ENCODE results near the gene CCR9. TPM values are rescaled to one million over a fixed set of nuclear protein-coding genes. Genes with fewer than 3 reads are reported as not detected.

CCR9 gene
- total and polyA plus RNA-seq, 7 donors, result 0.55 TPM; not detected in 6

DNA sequence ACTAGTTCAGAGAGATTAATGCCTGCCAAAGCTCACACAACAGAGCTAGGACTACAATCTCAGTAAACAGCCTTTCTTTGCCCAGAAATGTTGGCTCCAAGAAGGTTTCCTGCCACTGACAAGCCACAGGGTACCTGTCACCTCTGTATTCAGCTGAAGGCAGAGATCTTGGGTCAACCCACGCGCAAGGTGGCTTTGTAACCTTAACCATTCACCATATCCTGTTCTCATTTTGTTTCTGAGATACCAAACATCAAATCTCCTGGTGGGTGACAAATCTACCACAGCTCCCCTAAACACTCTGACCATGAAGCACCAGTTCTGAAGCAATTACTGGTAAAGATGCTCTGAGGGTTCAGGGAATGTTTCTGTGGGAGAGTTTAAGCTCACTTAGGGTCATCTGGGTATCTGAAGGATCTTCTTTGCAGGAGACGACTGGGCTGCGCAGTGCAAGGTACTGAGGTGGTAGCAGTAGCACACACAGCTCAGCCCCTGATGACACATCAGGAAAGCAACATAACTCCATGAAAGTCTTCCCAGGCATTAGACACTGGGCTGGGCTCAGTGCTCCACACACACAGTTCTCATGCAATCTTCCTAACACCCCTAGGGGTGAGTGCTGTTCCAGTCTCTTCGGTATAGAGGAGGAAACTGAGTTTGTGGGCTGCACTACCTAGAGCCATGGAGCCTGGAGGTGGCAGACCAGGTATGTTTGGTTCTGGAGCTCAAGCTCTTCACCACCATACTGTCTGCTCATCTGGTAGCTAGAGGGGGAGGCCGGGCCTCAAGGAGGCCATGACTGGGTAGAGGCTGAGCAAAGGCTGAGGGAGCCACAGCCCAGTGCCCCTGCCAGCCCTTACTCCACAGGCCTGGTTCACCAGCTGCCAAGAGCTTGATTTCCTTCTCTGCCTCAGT, 64.6 kb downstream of the CCR9 start:
- intact Hi-C loops (cut with DNase I), result no loop called here
- H3K9me3 ChIP-seq, result no peaks in the 10 kb centered on the region
- peaks cover 49 to 91% (median 66%) of the 10 kb centered on the region in 4 donors for H3K36me3 ChIP-seq
- no peak for TF ChIP-seq EP300 (IDR thresholded peaks at IDR 0.05)
- TF ChIP-seq POLR2A (IDR thresholded peaks at IDR 0.05), result no peak
- TF ChIP-seq, protein P1, sequence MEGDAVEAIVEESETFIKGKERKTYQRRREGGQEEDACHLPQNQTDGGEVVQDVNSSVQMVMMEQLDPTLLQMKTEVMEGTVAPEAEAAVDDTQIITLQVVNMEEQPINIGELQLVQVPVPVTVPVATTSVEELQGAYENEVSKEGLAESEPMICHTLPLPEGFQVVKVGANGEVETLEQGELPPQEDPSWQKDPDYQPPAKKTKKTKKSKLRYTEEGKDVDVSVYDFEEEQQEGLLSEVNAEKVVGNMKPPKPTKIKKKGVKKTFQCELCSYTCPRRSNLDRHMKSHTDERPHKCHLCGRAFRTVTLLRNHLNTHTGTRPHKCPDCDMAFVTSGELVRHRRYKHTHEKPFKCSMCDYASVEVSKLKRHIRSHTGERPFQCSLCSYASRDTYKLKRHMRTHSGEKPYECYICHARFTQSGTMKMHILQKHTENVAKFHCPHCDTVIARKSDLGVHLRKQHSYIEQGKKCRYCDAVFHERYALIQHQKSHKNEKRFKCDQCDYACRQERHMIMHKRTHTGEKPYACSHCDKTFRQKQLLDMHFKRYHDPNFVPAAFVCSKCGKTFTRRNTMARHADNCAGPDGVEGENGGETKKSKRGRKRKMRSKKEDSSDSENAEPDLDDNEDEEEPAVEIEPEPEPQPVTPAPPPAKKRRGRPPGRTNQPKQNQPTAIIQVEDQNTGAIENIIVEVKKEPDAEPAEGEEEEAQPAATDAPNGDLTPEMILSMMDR (IDR thresholded peaks at IDR 0.05), result no peak
- TF ChIP-seq POLR2AphosphoS5 (IDR thresholded peaks at IDR 0.05), result no peak
- H3K4me3 ChIP-seq, result no peak overlapping the region
- H3K4me1 ChIP-seq, result peaks cover 0 to 36% (median 21%) of the 10 kb centered on the region in 4 donors
- no peaks in the 10 kb centered on the region for H3K27me3 ChIP-seq
- H3K27ac ChIP-seq, result no peak overlapping the region
- WGBS, 2 donors, result 88 to 96% methylated on average over 6 of the region's 6 CpGs
- no peak for DNase-seq

- TF ChIP-seq POLR2A (IDR thresholded peaks at IDR 0.05) (no peak), POLR2AphosphoS5 (IDR thresholded peaks at IDR 0.05) (no peak), EP300 (IDR thresholded peaks at IDR 0.05) (no peak)
- TF ChIP-seq, protein P1 (IDR thresholded peaks at IDR 0.05), result no peak
- peaks cover 42 to 91% (median 61%) of the 10 kb centered on the region in 4 donors for H3K36me3 ChIP-seq
- H3K9me3 ChIP-seq, result no peaks in the 10 kb centered on the region
- DNase-seq, result no peak
- peaks cover 0 to 36% (median 21%) of the 10 kb centered on the region in 4 donors for H3K4me1 ChIP-seq
- no peak overlapping the region for H3K27ac ChIP-seq
- H3K27me3 ChIP-seq, result no peaks in the 10 kb centered on the region
- intact Hi-C loops (cut with DNase I), result no loop called here
- 90 to 95% methylated on average over 6 of the region's 6 CpGs for WGBS, 2 donors
- H3K4me3 ChIP-seq, result no peak overlapping the region
Measured at GRCh38 chr3:45951946-45952345, 65.6 kb downstream of the CCR9 start.

DNA sequence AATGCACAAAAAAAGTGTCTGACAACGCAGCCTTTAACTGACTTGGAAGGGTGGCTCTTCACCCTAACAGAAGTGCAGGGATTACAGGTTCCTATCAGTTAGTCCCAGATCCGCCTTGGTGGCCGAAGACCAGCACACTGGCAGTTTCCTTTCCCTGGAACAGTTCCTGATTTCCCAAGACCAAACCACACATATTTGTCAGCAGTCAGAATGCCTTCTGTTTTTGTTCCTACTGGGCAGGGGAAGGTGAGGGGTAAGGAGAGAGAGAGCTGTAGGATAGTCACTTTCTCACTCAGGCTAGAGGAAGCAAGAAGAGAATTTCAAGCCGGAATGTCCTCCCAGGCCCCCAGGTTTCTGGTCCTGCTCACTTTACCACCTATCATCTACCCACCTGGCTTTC, 66.1 kb downstream of the CCR9 start:
- H3K27me3 ChIP-seq, result no peaks in the 10 kb centered on the region
- 71 to 93% methylated on average over 4 of the region's 4 CpGs for WGBS, 2 donors
- TF ChIP-seq POLR2AphosphoS5 (IDR thresholded peaks at IDR 0.05) (no peak), EP300 (IDR thresholded peaks at IDR 0.05) (no peak), POLR2A (IDR thresholded peaks at IDR 0.05) (no peak)
- TF ChIP-seq, protein P1 (IDR thresholded peaks at IDR 0.05), result no peak
- DNase-seq, result no peak
- peaks cover 0 to 34% (median 21%) of the 10 kb centered on the region in 4 donors for H3K4me1 ChIP-seq
- no peak overlapping the region for H3K4me3 ChIP-seq
- H3K36me3 ChIP-seq, result peaks cover 41 to 91% (median 63%) of the 10 kb centered on the region in 4 donors
- intact Hi-C loops (cut with DNase I), result no loop called here
- no peaks in the 10 kb centered on the region for H3K9me3 ChIP-seq
- no peak overlapping the region for H3K27ac ChIP-seq

Small RNAs within 50 kb of the gene (small RNA-seq; reads per million reads assigned to genes)
- gene RF00019, result 0 reads per million in 3 donors

Other genes with a start within 250 kb of the CCR9 start
- gene SACM1L, start 197.1 kb upstream of the CCR9 start, total RNA-seq, result 10 to 100 TPM; 38.5 to 44.6 (median 40.4) TPM
- gene SACM1L, start 197.1 kb upstream of the CCR9 start, polyA plus RNA-seq, result 10 to 100 TPM; 21.6 to 36.3 (median 23.7) TPM
- under 1 TPM in 1 of 4 donors, not detected in 3; 0.16 TPM for gene SLC6A20, start 90.0 kb upstream of the CCR9 start, total RNA-seq
- gene SLC6A20, start 90.0 kb upstream of the CCR9 start, polyA plus RNA-seq, result 1 to 10 TPM in 1 of 3 donors, under 1 TPM in 1, not detected in 1; 0.60 to 1.4 TPM
- gene LZTFL1, start 44.4 kb upstream of the CCR9 start, total RNA-seq, result 10 to 100 TPM; 16.6 to 31.0 (median 17.8) TPM
- gene LZTFL1, start 44.4 kb upstream of the CCR9 start, polyA plus RNA-seq, result 10 to 100 TPM in 1 of 3 donors, 1 to 10 TPM in 2; 7.9 to 12.0 (median 8.1) TPM
- gene CXCR6, start 56.9 kb downstream of the CCR9 start, total RNA-seq, result under 1 TPM in 3 of 4 donors, not detected in 1; 0.36 to 0.95 (median 0.49) TPM
- 1 to 10 TPM in 1 of 3 donors, not detected in 2; 3.3 TPM for gene CXCR6, start 56.9 kb downstream of the CCR9 start, polyA plus RNA-seq
- 100 to 1,000 TPM in 1 of 4 donors, 10 to 100 TPM in 3; 72.1 to 115 (median 79.2) TPM for gene FYCO1, start 109.3 kb downstream of the CCR9 start, total RNA-seq
- gene FYCO1, start 109.3 kb downstream of the CCR9 start, polyA plus RNA-seq, result 10 to 100 TPM in 1 of 3 donors, 1 to 10 TPM in 2; 8.4 to 15.0 (median 9.9) TPM
- under 1 TPM in 1 of 4 donors, not detected in 3; under 0.01 TPM for gene XCR1, start 140.9 kb downstream of the CCR9 start, total RNA-seq
- 1 to 10 TPM in 1 of 3 donors, not detected in 2; 3.5 TPM for gene XCR1, start 140.9 kb downstream of the CCR9 start, polyA plus RNA-seq